ENCODE measurements around the gene NOXO1. TPM values are rescaled to one million over a fixed set of nuclear protein-coding genes. Genes with fewer than 3 reads are reported as not detected.

NOXO1 gene
- total RNA-seq, 6 experiments from 2014 or later, result 0.28 to 0.46 (median 0.45) TPM; not detected in 3

GRCh38 chr16:1950559-1950958, 30.7 kb downstream of the NOXO1 start:
- no peaks in the 10 kb centered on the region for H3K9me3 Mint-ChIP-seq
- no peak overlapping the region for H3K27ac Mint-ChIP-seq
- H3K4me3 Mint-ChIP-seq, result no peak overlapping the region
- TF ChIP-seq CTCF (IDR thresholded peaks at IDR 0.05), result no peak
- no peaks in the 10 kb centered on the region for H3K36me3 Mint-ChIP-seq (ENCODE audit: low read depth)
- no peaks in the 10 kb centered on the region for H3K4me1 Mint-ChIP-seq (ENCODE audit: low read depth)
- DNase-seq, result no peak
- peaks cover 10% of the 10 kb centered on the region for H3K27me3 Mint-ChIP-seq (ENCODE audit: insufficient read depth)

- Mint-ChIP-seq H3K4me3 (no peak overlapping the region), H3K36me3 (ENCODE audit: low read depth) (no peaks in the 10 kb centered on the region), H3K27ac (no peak overlapping the region), H3K27me3 (ENCODE audit: insufficient read depth) (peaks cover 9% of the 10 kb centered on the region), H3K4me1 (ENCODE audit: low read depth) (no peaks in the 10 kb centered on the region), H3K9me3 (no peaks in the 10 kb centered on the region)
- no peak for TF ChIP-seq CTCF (IDR thresholded peaks at IDR 0.05)
- no peak for DNase-seq
Measured at GRCh38 chr16:1950047-1950446, 31.2 kb downstream of the NOXO1 start.

GRCh38 chr16:1949507-1949906, 31.8 kb downstream of the NOXO1 start:
- Mint-ChIP-seq H3K4me1 (ENCODE audit: low read depth) (no peaks in the 10 kb centered on the region), H3K9me3 (no peaks in the 10 kb centered on the region), H3K36me3 (ENCODE audit: low read depth) (no peaks in the 10 kb centered on the region), H3K27ac (no peak overlapping the region), H3K27me3 (ENCODE audit: insufficient read depth) (peaks cover 7% of the 10 kb centered on the region), H3K4me3 (no peak overlapping the region)
- TF ChIP-seq CTCF (IDR thresholded peaks at IDR 0.05), result no peak
- no peak for DNase-seq

GRCh38 chr16:1947369-1947670, 33.9 kb downstream of the NOXO1 start:
- no peak overlapping the region for H3K4me3 Mint-ChIP-seq
- TF ChIP-seq CTCF (IDR thresholded peaks at IDR 0.05), result no peak
- DNase-seq, result no peak
- H3K27me3 Mint-ChIP-seq (ENCODE audit: insufficient read depth), result peaks cover 9% of the 10 kb centered on the region
- no peaks in the 10 kb centered on the region for H3K9me3 Mint-ChIP-seq
- H3K4me1 Mint-ChIP-seq (ENCODE audit: low read depth), result no peaks in the 10 kb centered on the region
- no peaks in the 10 kb centered on the region for H3K36me3 Mint-ChIP-seq (ENCODE audit: low read depth)
- H3K27ac Mint-ChIP-seq, result no peak overlapping the region

GRCh38 chr16:1946495-1947368, 34.5 kb downstream of the NOXO1 start:
- H3K36me3 Mint-ChIP-seq (ENCODE audit: low read depth), result no peaks in the 10 kb centered on the region
- peaks cover 9% of the 10 kb centered on the region for H3K27me3 Mint-ChIP-seq (ENCODE audit: insufficient read depth)
- no peaks in the 10 kb centered on the region for H3K9me3 Mint-ChIP-seq
- no peak overlapping the region for H3K27ac Mint-ChIP-seq
- TF ChIP-seq CTCF (IDR thresholded peaks at IDR 0.05), result 0 out of 2 replicates have a peak, but pooled peaks have one; percentile 17
- H3K4me1 Mint-ChIP-seq (ENCODE audit: low read depth), result peaks cover 4% of the 10 kb centered on the region
- H3K4me3 Mint-ChIP-seq, result no peak overlapping the region
- DNase-seq, result no peak

Data from HFFc6 (cell line).